IMR-90 (cell line): ENCODE measurements around the gene TMTC2. TPM values are rescaled to one million over a fixed set of nuclear protein-coding genes. Genes with fewer than 3 reads are reported as not detected.

Source experiments
- ATAC-seq: fragments of 200-7000 bp; cut with Tn5 transposase; 2 replicates; pipeline ENCODE4 v1.9.1; 2020; ENCODE audit warnings: low read depth, mild to moderate bottlenecking, moderate library complexity
- BruUV-seq: library from RNA; stranded (reverse); fragments of 400-500 nt; replicated peaks from 2 replicates; lab custom pipeline; 2021; lab: Mats Ljungman, UMichigan
- CTCF ChIA-PET: fragments of 300-600 bp; formaldehyde crosslinking; extraction: SDS; loops from one replicate; lab custom pipeline; 2021; ENCODE audit warnings: antibody characterized with exemption; lab: Yijun Ruan, JAX
- POLR2A ChIA-PET: fragments of 300-600 bp; sonication (Branson Sonifier 250); formaldehyde crosslinking; loops from one replicate; lab custom pipeline; 2022; ENCODE audit warnings: antibody characterized with exemption; ENCODE audit not compliant: unreplicated experiment; lab: Charles Lee
- DNase-seq: peaks from one replicate; pipeline ENCODE4 v3.0.0; 2013
- H2AFZ ChIP-seq: replicated peaks from 2 replicates; pipeline ENCODE3; 2013; ENCODE audit warnings: low read length, mild to moderate bottlenecking; ENCODE audit not compliant: poor library complexity
- H2AK5ac ChIP-seq: 2 replicates; pipeline ENCODE4 v1.6.1; 2013; ENCODE audit warnings: low read depth, low read length, inconsistent platforms
- H2AK9ac ChIP-seq: replicated peaks from 2 replicates; pipeline ENCODE3; 2013; ENCODE audit warnings: mild to moderate bottlenecking, low read depth, low read length, moderate library complexity; ENCODE audit not compliant: poor library complexity
- H2BK120ac ChIP-seq: 2 replicates; pipeline ENCODE4 v1.6.1; 2013; ENCODE audit warnings: low read depth, low read length, inconsistent platforms
- H2BK15ac ChIP-seq: 3 replicates; pipeline ENCODE4 v1.6.1; 2013; ENCODE audit warnings: low read depth, low read length, inconsistent platforms
- H2BK20ac ChIP-seq: 2 replicates; pipeline ENCODE4 v1.6.1; 2013; ENCODE audit warnings: low read depth, mild to moderate bottlenecking, inconsistent platforms, low read length, moderate library complexity
- H2BK5ac ChIP-seq: 2 replicates; pipeline ENCODE4 v1.6.1; 2013; ENCODE audit warnings: mild to moderate bottlenecking, low read depth, low read length, inconsistent platforms; ENCODE audit not compliant: poor library complexity, severe bottlenecking
- H3K14ac ChIP-seq: replicated peaks from 2 replicates; pipeline ENCODE4 v1.6.1; 2013; ENCODE audit warnings: low read depth, low read length, inconsistent platforms
- H3K18ac ChIP-seq: 2 replicates; pipeline ENCODE4 v1.6.1; 2013; ENCODE audit warnings: low read depth, low read length, control low read depth
- H3K23ac ChIP-seq: 2 replicates; pipeline ENCODE4 v1.6.1; 2013; ENCODE audit warnings: low read depth, low read length, inconsistent platforms
- H3K27ac ChIP-seq: 2 replicates; pipeline ENCODE4 v1.5.1; 2013; ENCODE audit warnings: mild to moderate bottlenecking, control low read depth, low read length; ENCODE audit not compliant: insufficient read depth
- H3K27me3 ChIP-seq: 2 replicates; pipeline ENCODE4 v1.6.1; 2013; ENCODE audit warnings: low read length; ENCODE audit not compliant: control insufficient read depth, insufficient read depth
- H3K36me3 ChIP-seq: 2 replicates; pipeline ENCODE4 v1.6.1; 2013; ENCODE audit warnings: low read length, mixed read lengths; ENCODE audit not compliant: control insufficient read depth, insufficient read depth
- H3K4ac ChIP-seq: 2 replicates; pipeline ENCODE4 v1.6.1; 2013; ENCODE audit warnings: low read depth, low read length, inconsistent platforms
- H3K4me1 ChIP-seq: 2 replicates; pipeline ENCODE4 v1.6.1; 2013; ENCODE audit warnings: low read length, mixed read lengths; ENCODE audit not compliant: control insufficient read depth, insufficient read depth
- H3K4me2 ChIP-seq: 2 replicates; pipeline ENCODE4 v1.6.1; 2013; ENCODE audit warnings: low read depth, mild to moderate bottlenecking, control low read depth, low read length, moderate library complexity
- H3K4me3 ChIP-seq: 2 replicates; pipeline ENCODE4 v1.5.1; 2013; ENCODE audit warnings: low read depth, mild to moderate bottlenecking, control low read depth, low read length, moderate library complexity; ENCODE audit not compliant: insufficient read depth
- H3K56ac ChIP-seq: 2 replicates; pipeline ENCODE4 v1.6.1; 2013; ENCODE audit warnings: low read length, inconsistent platforms; ENCODE audit not compliant: insufficient read depth; ENCODE audit errors: extremely low read depth
- H3K79me1 ChIP-seq, 2 experiments: 2 replicates each; pipeline ENCODE4 v1.6.1; 2013; ENCODE audit warnings: low read length in 2 of 2, inconsistent platforms in 1 of 2, low read depth in 1 of 2
- H3K9ac ChIP-seq: 2 replicates; pipeline ENCODE4 v1.6.1; 2013; ENCODE audit warnings: low read depth, low read length, control low read depth
- H3K9me1 ChIP-seq: 2 replicates; pipeline ENCODE4 v1.6.1; 2013; ENCODE audit warnings: low read length, inconsistent platforms; ENCODE audit not compliant: insufficient read depth
- H3K9me3 ChIP-seq: 2 replicates; pipeline ENCODE4 v1.6.1; 2013; ENCODE audit warnings: low read length; ENCODE audit not compliant: control insufficient read depth, insufficient read depth
- H4K20me1 ChIP-seq: 2 replicates; pipeline ENCODE4 v1.6.1; 2013; ENCODE audit warnings: low read length, inconsistent platforms; ENCODE audit not compliant: insufficient read depth
- H4K5ac ChIP-seq: 2 replicates; pipeline ENCODE4 v1.6.1; 2013; ENCODE audit warnings: mild to moderate bottlenecking, low read depth, low read length, control low read depth
- H4K8ac ChIP-seq, 2 experiments: 2 replicates each; pipeline ENCODE4 v1.6.1; 2013; ENCODE audit warnings: low read depth in 2 of 2, low read length in 2 of 2, control low read depth in 1 of 2, inconsistent platforms in 1 of 2
- H4K91ac ChIP-seq: 2 replicates; pipeline ENCODE4 v1.6.1; 2013; ENCODE audit warnings: low read depth, low read length, inconsistent platforms; ENCODE audit not compliant: insufficient read depth
- BHLHE40 ChIP-seq: fragments of 150-350 bp; IDR thresholded peaks from 2 replicates; pipeline ENCODE4 v1.6.1; 2016; ENCODE audit warnings: mild to moderate bottlenecking, low read depth, low read length
- ELK1 ChIP-seq: fragments of 150-350 bp; IDR thresholded peaks from 2 replicates; pipeline ENCODE4 v1.6.1; 2016; ENCODE audit warnings: low read depth, mild to moderate bottlenecking, low read length, moderate library complexity, borderline replicate concordance
- FOS ChIP-seq: fragments of 150-350 bp; IDR thresholded peaks from 2 replicates; pipeline ENCODE4 v1.6.1; 2016; ENCODE audit warnings: low read depth, low read length
- MAFK ChIP-seq: IDR thresholded peaks from 2 replicates; pipeline ENCODE4 v1.6.1; 2012; ENCODE audit warnings: low read depth, low read length, improper control_type of control experiment
- MXI1 ChIP-seq: IDR thresholded peaks from 2 replicates; pipeline ENCODE4 v1.6.1; 2012; ENCODE audit warnings: low read depth, mild to moderate bottlenecking, low read length, moderate library complexity, borderline replicate concordance
- NFE2L2 ChIP-seq: fragments of 150-350 bp; IDR thresholded peaks from 2 replicates; pipeline ENCODE4 v1.6.1; 2016; ENCODE audit warnings: low read depth, mild to moderate bottlenecking, low read length
- POLR2A ChIP-seq: IDR thresholded peaks from 2 replicates; pipeline ENCODE4 v1.6.1; 2012; ENCODE audit warnings: mild to moderate bottlenecking, low read depth, low read length
- RAD21 ChIP-seq: IDR thresholded peaks from 2 replicates; pipeline ENCODE4 v1.6.1; 2012; ENCODE audit warnings: low read length, improper control_type of control experiment
- SMC3 ChIP-seq: fragments of 150-350 bp; IDR thresholded peaks from 2 replicates; pipeline ENCODE4 v1.6.1; 2016; ENCODE audit warnings: low read depth, mild to moderate bottlenecking, antibody characterized with exemption, low read length, moderate library complexity
- WGBS, 2 experiments: methylation state at CpG; one replicate each; pipeline versions ENCODE4 v1.1.5 to v1.1.7; 2013; ENCODE audit warnings: missing lambda C conversion rate in 2 of 2; ENCODE audit not compliant: insufficient read length in 1 of 2; ENCODE audit errors: extremely low coverage in 2 of 2; 5-methylcytosine and 5-hydroxymethylcytosine counted together
- dilution Hi-C: fragments of 300-500 bp; cut with HindIII; formaldehyde crosslinking; loops from one replicate; pipeline ENCODE4 v1.14.3; 2018; ENCODE audit warnings: low sequenced_read_pairs; ENCODE audit not compliant: unreplicated experiment
- in situ Hi-C: fragments of 300-500 bp; cut with MboI; formaldehyde crosslinking; loops from 3 replicates; pipeline ENCODE4 v1.14.3; 2019; ENCODE audit warnings: low sequenced_read_pairs, inconsistent platforms, mixed read lengths
- intact Hi-C: fragments of 100-400 bp; cut with micrococcal nuclease; formaldehyde crosslinking; loops from 2 replicates; pipeline ENCODE4 v1.10.0; 2022
- polyA plus RNA-seq, 3 experiments: library from polyadenylated mRNA; depleted of rRNA; stranded (reverse); fragments of >200 nt; gene quantifications; 2 replicates each; pipeline ENCODE4 v1.2.3, GENCODE V29; 2012; ENCODE audit warnings: low replicate concordance in 1 of 3
- total RNA-seq: library from RNA; depleted of rRNA; stranded (reverse); fragments of >200 nt; gene quantifications from 2 replicates; pipeline ENCODE4 v1.2.3, GENCODE V29; 2012

Gene TMTC2
- total and polyA plus RNA-seq, 2 of the 4 experiments (the other 2 are of a cell fraction), result 0.56 to 1.4 TPM

GRCh38 chr12:83121897-83122622 lies 435.4 kb downstream of the TMTC2 start:
- no peak overlapping the region for H2BK5ac ChIP-seq
- no peak overlapping the region for H2AFZ ChIP-seq
- DNase-seq (no peak), ATAC-seq (no peak)
- BruUV-seq, result no TSS peak
- in situ Hi-C loops, result no loop called here
- TF ChIP-seq ELK1 (no peak), MAFK (no peak), BHLHE40 (no peak), NFE2L2 (no peak), FOS (no peak), POLR2A (no peak), MXI1 (no peak), RAD21 (no peak), SMC3 (no peak)
- no peaks in the 10 kb centered on the region for H3K36me3 ChIP-seq
- no CpG with 5 or more reads among the region's 15 CpGs for WGBS, 2 experiments
- H3K9ac ChIP-seq, result no peak overlapping the region
- H3K4ac ChIP-seq, result no peak overlapping the region
- H3K9me1 ChIP-seq, result no peaks in the 10 kb centered on the region
- no peaks in the 10 kb centered on the region for H4K20me1 ChIP-seq
- no peak overlapping the region for H4K8ac ChIP-seq
- H3K18ac ChIP-seq, result no peak overlapping the region
- H2BK15ac ChIP-seq, result no peak overlapping the region
- H4K5ac ChIP-seq, result no peak overlapping the region
- intact Hi-C loops, result no loop called here
- no peak overlapping the region for H2AK9ac ChIP-seq
- no peak overlapping the region for H4K91ac ChIP-seq
- no peak overlapping the region for H3K56ac ChIP-seq
- no peak overlapping the region for H2BK20ac ChIP-seq
- no peak overlapping the region for H2BK120ac ChIP-seq
- no peak overlapping the region for H3K4me3 ChIP-seq
- no peaks in the 10 kb centered on the region; the same call in 1 of the 2 replicates for H3K9me3 ChIP-seq
- H3K14ac ChIP-seq, result no peak overlapping the region
- ChIA-PET CTCF (no interaction called here), POLR2A (no interaction called here)
- no peak overlapping the region for H3K23ac ChIP-seq
- no peaks in the 10 kb centered on the region for H3K27me3 ChIP-seq
- no peak overlapping the region for H3K27ac ChIP-seq
- no peak overlapping the region for H2AK5ac ChIP-seq
- no peaks in the 10 kb centered on the region for H3K79me1 ChIP-seq
- dilution Hi-C loops, result no loop called here
- H3K4me1 ChIP-seq, result no peaks in the 10 kb centered on the region
- H3K4me2 ChIP-seq, result no peak overlapping the region
